GM23248 (cell line): Measurements from ENCODE around the gene WDTC1. TPM values are rescaled to one million over a fixed set of nuclear protein-coding genes. Genes with fewer than 3 reads are reported as not detected.
"Not testable (repeated sequence)": the region's sequence is repeated elsewhere in the genome, so short reads cannot be mapped to it uniquely, and the experiment has no call there.

ENCODE experiments used
- DNase-seq: peaks from one replicate; pipeline ENCODE4 v3.0.0-alpha.2; 2015
- H2AFZ ChIP-seq: fragments of 200-600 bp; sonication (generic); 2 replicates; pipeline ENCODE4 v1.6.1; 2016; ENCODE audit warnings: antibody characterized with exemption
- H3F3A ChIP-seq: fragments of 200-600 bp; sonication (generic); 2 replicates; pipeline ENCODE4 v1.6.1; 2016; ENCODE audit warnings: mild to moderate bottlenecking, antibody characterized with exemption, mixed run types; ENCODE audit not compliant: insufficient read depth
- H3K27ac ChIP-seq: fragments of 200-600 bp; sonication (generic); 2 replicates; pipeline ENCODE4 v1.5.1; 2016; ENCODE audit warnings: mild to moderate bottlenecking
- H3K27me3 ChIP-seq: fragments of 200-600 bp; sonication (generic); replicated peaks from 2 replicates; pipeline ENCODE4 v1.6.1; 2016; ENCODE audit warnings: mild to moderate bottlenecking; ENCODE audit not compliant: insufficient read depth
- H3K36me3 ChIP-seq: fragments of 200-600 bp; sonication (generic); 2 replicates; pipeline ENCODE4 v1.6.1; 2016; ENCODE audit warnings: low read depth, mild to moderate bottlenecking
- H3K4me1 ChIP-seq: fragments of 200-600 bp; sonication (generic); 2 replicates; pipeline ENCODE4 v1.6.1; 2016; ENCODE audit warnings: mild to moderate bottlenecking; ENCODE audit not compliant: insufficient read depth
- H3K4me2 ChIP-seq: fragments of 200-600 bp; sonication (generic); one replicate; pipeline ENCODE4 v1.6.1; 2016; ENCODE audit warnings: mild to moderate bottlenecking; ENCODE audit not compliant: unreplicated experiment
- H3K4me3 ChIP-seq: fragments of 200-600 bp; sonication (generic); 2 replicates; pipeline ENCODE4 v1.5.1; 2016; ENCODE audit warnings: mild to moderate bottlenecking
- H3K79me2 ChIP-seq: fragments of 200-600 bp; sonication (generic); 2 replicates; pipeline ENCODE4 v1.6.1; 2016; ENCODE audit warnings: mild to moderate bottlenecking; ENCODE audit not compliant: insufficient read depth
- H3K9ac ChIP-seq: fragments of 200-600 bp; sonication (generic); 2 replicates; pipeline ENCODE4 v1.6.1; 2016; ENCODE audit warnings: mild to moderate bottlenecking
- H3K9me2 ChIP-seq: fragments of 200-600 bp; sonication (generic); 2 replicates; pipeline ENCODE4 v1.6.1; 2016; ENCODE audit warnings: mixed run types, mild to moderate bottlenecking, moderate library complexity; ENCODE audit not compliant: insufficient read depth
- H3K9me3 ChIP-seq: fragments of 200-600 bp; sonication (generic); one replicate; pipeline ENCODE4 v1.6.1; 2017; ENCODE audit warnings: low read depth
- H4K20me1 ChIP-seq: fragments of 200-600 bp; sonication (generic); 2 replicates; pipeline ENCODE4 v1.6.0; 2016; ENCODE audit not compliant: insufficient read depth
- EZH2 ChIP-seq: fragments of 200-600 bp; sonication (generic); IDR thresholded peaks from 2 replicates; pipeline ENCODE4 v1.6.1; 2018; ENCODE audit warnings: antibody characterized with exemption, mild to moderate bottlenecking; ENCODE audit not compliant: insufficient read depth, poor library complexity, severe bottlenecking
- EZH2phosphoT487 ChIP-seq: fragments of 200-600 bp; sonication (generic); IDR thresholded peaks from 2 replicates; pipeline ENCODE4 v1.6.1; 2018; ENCODE audit warnings: antibody characterized with exemption, moderate library complexity, mild to moderate bottlenecking, low read depth; ENCODE audit not compliant: insufficient read depth
- WGBS, 2 experiments: methylation state at CpG; one replicate each; pipeline ENCODE4 v1.1.6; 2015 to 2017; ENCODE audit warnings: low lambda C conversion rate in 2 of 2, low coverage in 1 of 2; ENCODE audit errors: missing lambda C conversion rate in 2 of 2; 5-methylcytosine and 5-hydroxymethylcytosine counted together
- in situ Hi-C: fragments of 300-500 bp; cut with MboI; formaldehyde crosslinking; loops from 2 replicates; pipeline ENCODE4 v1.15.0; 2020
- polyA plus RNA-seq: library from polyadenylated mRNA; unstranded; fragments of >200 nt; fragmentation: Nextera tagmentation; extraction: Ambion mirVana; gene quantifications from 2 replicates; pipeline ENCODE4 v1.2.1, GENCODE V29; 2016
- total RNA-seq: library from RNA; depleted of rRNA; stranded (reverse); fragments of >200 nt; shearing (Covaris generic); gene quantifications from 2 replicates; pipeline ENCODE4 v1.2.3, GENCODE V29; 2014

WDTC1 gene
- total and polyA plus RNA-seq, 2 experiments from 2014 or later, result 4.1 to 24.0 TPM

GRCh38 chr1:27201295-27201694 lies 33.1 kb upstream of the WDTC1 start:
- H3K4me3 ChIP-seq, result no peak overlapping the region
- 90 to 92% methylated on average over 23 to 24 of the region's 24 CpGs for WGBS, 2 experiments
- peaks cover 8% of the 10 kb centered on the region for H3K4me1 ChIP-seq
- H3K4me2 ChIP-seq, result no peak overlapping the region
- no peaks in the 10 kb centered on the region for H3K9me2 ChIP-seq
- H3K9me3 ChIP-seq, result no peaks in the 10 kb centered on the region
- no peaks in the 10 kb centered on the region for H3K27me3 ChIP-seq
- H3K79me2 ChIP-seq, result no peaks in the 10 kb centered on the region
- H3K36me3 ChIP-seq, result no peaks in the 10 kb centered on the region
- DNase-seq, result no peak
- H2AFZ ChIP-seq, result no peak overlapping the region
- H3K9ac ChIP-seq, result no peak overlapping the region
- no peak overlapping the region for H3K27ac ChIP-seq
- no peaks in the 10 kb centered on the region for H3F3A ChIP-seq
- H4K20me1 ChIP-seq, result no peaks in the 10 kb centered on the region
- no peak for TF ChIP-seq EZH2phosphoT487
- no peak for TF ChIP-seq EZH2
- in situ Hi-C loops, result no loop called here

GRCh38 chr1:27203946-27204345 lies 30.5 kb upstream of the WDTC1 start:
- H3K4me3 ChIP-seq, result no peak overlapping the region
- no peaks in the 10 kb centered on the region for H3F3A ChIP-seq
- peak overlapping the region; percentile 37 for H2AFZ ChIP-seq
- TF ChIP-seq EZH2, result no peak
- TF ChIP-seq EZH2phosphoT487, result no peak
- no peak overlapping the region for H3K4me2 ChIP-seq
- H3K36me3 ChIP-seq, result no peaks in the 10 kb centered on the region
- no peaks in the 10 kb centered on the region for H4K20me1 ChIP-seq
- in situ Hi-C loops, result no loop called here
- H3K27me3 ChIP-seq, result no peaks in the 10 kb centered on the region
- no peaks in the 10 kb centered on the region for H3K9me2 ChIP-seq
- no peaks in the 10 kb centered on the region for H3K9me3 ChIP-seq
- peak; percentile 56 for DNase-seq
- H3K79me2 ChIP-seq, result no peaks in the 10 kb centered on the region
- H3K9ac ChIP-seq, result no peak overlapping the region
- H3K27ac ChIP-seq, result no peak overlapping the region
- 65 to 89% methylated on average over 1 of the region's 1 CpG for WGBS, 2 experiments
- H3K4me1 ChIP-seq, result peaks cover 8% of the 10 kb centered on the region

- H4K20me1 ChIP-seq, H3K4me1 ChIP-seq, H3K27ac ChIP-seq, H3K4me2 ChIP-seq, H3K4me3 ChIP-seq, H3K9me2 ChIP-seq, H3F3A ChIP-seq, H3K36me3 ChIP-seq, H3K9me3 ChIP-seq, H3K9ac ChIP-seq, in situ Hi-C loops, H3K27me3 ChIP-seq, H2AFZ ChIP-seq, DNase-seq, H3K79me2 ChIP-seq: not testable (repeated sequence)
- 54 to 63% methylated on average over 1 of the region's 1 CpG for WGBS, 2 experiments
Observed at GRCh38 chr1:27207238-27207637, 27.2 kb upstream of the WDTC1 start.

- H4K20me1 ChIP-seq, H3K36me3 ChIP-seq, H3K9me3 ChIP-seq, H3K9me2 ChIP-seq, H3K79me2 ChIP-seq, H3K9ac ChIP-seq, H3K4me1 ChIP-seq, H3K27ac ChIP-seq, H2AFZ ChIP-seq, H3K27me3 ChIP-seq, H3K4me2 ChIP-seq, DNase-seq, H3K4me3 ChIP-seq, H3F3A ChIP-seq, in situ Hi-C loops: not testable (repeated sequence)
- 75 to 80% methylated on average over 10 to 11 of the region's 11 CpGs for WGBS, 2 experiments
Observed at GRCh38 chr1:27208143-27208850, 26.1 kb upstream of the WDTC1 start.

- no peaks in the 10 kb centered on the region for H3K9me3 ChIP-seq
- no peak overlapping the region for H3K4me2 ChIP-seq
- H3K27me3 ChIP-seq, result no peaks in the 10 kb centered on the region; the same call in none of the 2 replicates
- H3K9ac ChIP-seq, result no peak overlapping the region
- H3K4me3 ChIP-seq, result no peak overlapping the region
- no peaks in the 10 kb centered on the region for H3K79me2 ChIP-seq
- no peaks in the 10 kb centered on the region for H3K36me3 ChIP-seq
- H3F3A ChIP-seq, result no peaks in the 10 kb centered on the region
- in situ Hi-C loops, result no loop called here
- no peak overlapping the region for H3K27ac ChIP-seq
- 70 to 74% methylated on average over 7 of the region's 7 CpGs for WGBS, 2 experiments
- H3K9me2 ChIP-seq, result no peaks in the 10 kb centered on the region
- no peak overlapping the region for H2AFZ ChIP-seq
- no peaks in the 10 kb centered on the region for H3K4me1 ChIP-seq
- DNase-seq, result no peak
- no peak for TF ChIP-seq EZH2
- no peak for TF ChIP-seq EZH2phosphoT487
- H4K20me1 ChIP-seq, result no peaks in the 10 kb centered on the region
Observed at GRCh38 chr1:27216466-27216865, 18.0 kb upstream of the WDTC1 start.
